SW 1271 (cell line): ENCODE results near the gene SFT2D3.

Experiments
- DNase-seq, 2 experiments: peaks; one replicate each; lab custom pipeline; 2025; lab: John Stamatoyannopoulos, UW

SFT2D3 gene

GRCh38 chr2:127701193-127701650 is at the start of gene SFT2D3:
Gene SFT2D3 (plus strand): TSS chr2:127701497. CDS start chr2:127701529, 32 bp downstream.
- peak; percentile 69 to 92 for DNase-seq

GRCh38 chr2:127651971-127652550 is 49.2 kb upstream of the SFT2D3 start:
- no peak for DNase-seq

- no peak for DNase-seq
These were observed 48.4 kb upstream of the SFT2D3 start for GRCh38 chr2:127652786-127653357.

GRCh38 chr2:127653421-127654083 is 47.7 kb upstream of the SFT2D3 start:
- no peak for DNase-seq

GRCh38 chr2:127654084-127654837 is 47.0 kb upstream of the SFT2D3 start:
- DNase-seq: no peak

GRCh38 chr2:127654838-127655175 is 46.5 kb upstream of the SFT2D3 start:
- no peak for DNase-seq

- DNase-seq: no peak
These were observed 45.9 kb upstream of the SFT2D3 start for GRCh38 chr2:127655209-127656073.

- DNase-seq: no peak
These were observed 44.6 kb upstream of the SFT2D3 start for GRCh38 chr2:127656569-127657231.

- DNase-seq: no peak
These were observed 44.1 kb upstream of the SFT2D3 start for GRCh38 chr2:127657232-127657595.

- DNase-seq: no peak
These were observed 43.2 kb upstream of the SFT2D3 start for GRCh38 chr2:127658146-127658545.

- no peak for DNase-seq
These were observed 42.5 kb upstream of the SFT2D3 start for GRCh38 chr2:127658641-127659407.

- no peak for DNase-seq
These were observed 41.6 kb upstream of the SFT2D3 start for GRCh38 chr2:127659408-127660290.

GRCh38 chr2:127660291-127660578 is 41.1 kb upstream of the SFT2D3 start:
- DNase-seq: no peak

- DNase-seq: no peak
These were observed 40.1 kb upstream of the SFT2D3 start for GRCh38 chr2:127661072-127661649.

- DNase-seq: no peak
These were observed 39.3 kb upstream of the SFT2D3 start for GRCh38 chr2:127661949-127662510.

GRCh38 chr2:127662937-127663565 is 38.2 kb upstream of the SFT2D3 start:
- no peak for DNase-seq

- no peak for DNase-seq
These were observed 37.7 kb upstream of the SFT2D3 start for GRCh38 chr2:127663566-127664064.
